Parathyroid adenoma (tissue), 2 donors: ENCODE measurements around the gene CSNK1G3.

ENCODE experiments used
- H2AFZ ChIP-seq: fragments of 300-600 bp; sonication (generic); one replicate; pipeline ENCODE4 v1.7.0; 2017; ENCODE audit warnings: antibody characterized with exemption, mild to moderate bottlenecking
- H3K27ac ChIP-seq: fragments of 300-600 bp; sonication (generic); one replicate; pipeline ENCODE4 v1.7.0; 2017
- H3K27me3 ChIP-seq: fragments of 300-600 bp; sonication (generic); one replicate; pipeline ENCODE4 v1.7.0; 2017; ENCODE audit warnings: low read length; ENCODE audit not compliant: control insufficient read depth, insufficient read depth
- H3K36me3 ChIP-seq: fragments of 300-600 bp; sonication (generic); one replicate; pipeline ENCODE4 v1.7.0; 2017; ENCODE audit warnings: low read length; ENCODE audit not compliant: control insufficient read depth, insufficient read depth
- H3K4me1 ChIP-seq: fragments of 300-600 bp; sonication (generic); one replicate; pipeline ENCODE4 v1.7.0; 2017; ENCODE audit warnings: control low read depth
- H3K4me2 ChIP-seq: fragments of 300-600 bp; sonication (generic); one replicate; pipeline ENCODE4 v1.7.0; 2017; ENCODE audit warnings: low read length
- H3K4me3 ChIP-seq: fragments of 300-600 bp; sonication (generic); one replicate; pipeline ENCODE4 v1.7.0; 2017; ENCODE audit warnings: low read depth, low read length
- H3K79me2 ChIP-seq: fragments of 300-600 bp; sonication (generic); one replicate; pipeline ENCODE4 v1.7.0; 2017; ENCODE audit warnings: control low read depth
- H3K9ac ChIP-seq: fragments of 300-600 bp; sonication (generic); one replicate; pipeline ENCODE4 v1.7.0; 2017; ENCODE audit warnings: mild to moderate bottlenecking
- H3K9me3 ChIP-seq: fragments of 300-600 bp; sonication (generic); one replicate; pipeline ENCODE4 v1.7.0; 2017; ENCODE audit warnings: low read length; ENCODE audit not compliant: control insufficient read depth
- CTCF ChIP-seq: fragments of 300-600 bp; sonication (generic); IDR thresholded peaks from one replicate; pipeline ENCODE4 v1.7.0; 2017; ENCODE audit warnings: antibody characterized with exemption, mild to moderate bottlenecking
- donor health status: primary hyperparathyroidism.

The CSNK1G3 gene

GRCh38 chr5:123598028-123598689 lies 86.2 kb downstream of the CSNK1G3 start:
- H2AFZ ChIP-seq = no peak overlapping the region
- H3K4me1 ChIP-seq = no peaks in the 10 kb centered on the region

GRCh38 chr5:123599171-123599570 lies 87.2 kb downstream of the CSNK1G3 start:
- Histone ChIP-seq H3K36me3 (no peaks in the 10 kb centered on the region), H3K27me3 (no peaks in the 10 kb centered on the region), H2AFZ (no peak overlapping the region), H3K9me3 (no peaks in the 10 kb centered on the region), H3K27ac (no peak overlapping the region), H3K9ac (no peak overlapping the region), H3K79me2 (no peaks in the 10 kb centered on the region), H3K4me3 (no peak overlapping the region), H3K4me2 (no peak overlapping the region), H3K4me1 (no peaks in the 10 kb centered on the region)
- no peak for TF ChIP-seq CTCF

More at GRCh38 chr5:123598028-123598689, 86.2 kb downstream of the CSNK1G3 start:
- Histone ChIP-seq H3K4me3 (no peak overlapping the region), H3K4me2 (no peak overlapping the region), H3K27ac (no peak overlapping the region), H3K36me3 (no peaks in the 10 kb centered on the region), H3K79me2 (no peaks in the 10 kb centered on the region), H3K9me3 (no peaks in the 10 kb centered on the region), H3K27me3 (no peaks in the 10 kb centered on the region), H3K9ac (no peak overlapping the region)
- no peak for TF ChIP-seq CTCF

- Histone ChIP-seq H3K9ac (no peak overlapping the region), H3K4me3 (no peak overlapping the region), H3K4me2 (no peak overlapping the region), H3K4me1 (no peaks in the 10 kb centered on the region), H3K27me3 (no peaks in the 10 kb centered on the region), H3K27ac (no peak overlapping the region), H2AFZ (no peak overlapping the region), H3K9me3 (no peaks in the 10 kb centered on the region), H3K79me2 (no peaks in the 10 kb centered on the region), H3K36me3 (no peaks in the 10 kb centered on the region)
- TF ChIP-seq CTCF = no peak
Observed at GRCh38 chr5:123601610-123602009, 89.6 kb downstream of the CSNK1G3 start.

- no peaks in the 10 kb centered on the region for H3K4me1 ChIP-seq
- H3K4me2 ChIP-seq = no peak overlapping the region
- no peak overlapping the region for H3K9ac ChIP-seq
- no peak overlapping the region for H3K4me3 ChIP-seq
- H3K27me3 ChIP-seq = no peaks in the 10 kb centered on the region
- no peak overlapping the region for H3K27ac ChIP-seq
- no peak for TF ChIP-seq CTCF
- no peaks in the 10 kb centered on the region for H3K36me3 ChIP-seq
- no peak overlapping the region for H2AFZ ChIP-seq
- no peaks in the 10 kb centered on the region for H3K79me2 ChIP-seq
- no peaks in the 10 kb centered on the region for H3K9me3 ChIP-seq
Observed at GRCh38 chr5:123605822-123606221, 93.8 kb downstream of the CSNK1G3 start.

GRCh38 chr5:123610209-123610608 lies 98.2 kb downstream of the CSNK1G3 start:
- no peaks in the 10 kb centered on the region for H3K27me3 ChIP-seq
- no peaks in the 10 kb centered on the region for H3K4me1 ChIP-seq
- TF ChIP-seq CTCF = no peak
- no peak overlapping the region for H3K4me3 ChIP-seq
- no peak overlapping the region for H3K9ac ChIP-seq
- H3K36me3 ChIP-seq = no peaks in the 10 kb centered on the region
- H3K4me2 ChIP-seq = no peak overlapping the region
- H3K27ac ChIP-seq = no peak overlapping the region
- no peaks in the 10 kb centered on the region for H3K79me2 ChIP-seq
- H2AFZ ChIP-seq = no peak overlapping the region
- no peaks in the 10 kb centered on the region for H3K9me3 ChIP-seq
